Endothelial cell of umbilical vein (primary cell): ENCODE data around the gene POR. TPM values are rescaled to one million over a fixed set of nuclear protein-coding genes. Genes with fewer than 3 reads are reported as not detected.

Experiments
- BruUV-seq: library from RNA; stranded (reverse); fragments of 400-500 nt; replicated peaks from 2 replicates; lab custom pipeline; 2021; lab: Mats Ljungman, UMichigan
- CTCF ChIA-PET: fragments of 300-600, 350-600 bp; sonication (Branson Sonifier 250); formaldehyde crosslinking; loops from one replicate; lab custom pipeline; 2021; ENCODE audit warnings: antibody characterized with exemption, inconsistent platforms; lab: Charles Lee
- POLR2A ChIA-PET: fragments of 300-600, 350-600 bp; sonication (Branson Sonifier 250); formaldehyde crosslinking; loops from one replicate; lab custom pipeline; 2021; ENCODE audit warnings: antibody characterized with exemption, inconsistent platforms; lab: Charles Lee
- DNase-seq: peaks from one replicate; pipeline ENCODE4 v3.0.0-alpha.2; 2011; ENCODE audit warnings: low read depth, low spot score
- FAIRE-seq: peaks from 2 replicates; lab custom pipeline; 2011; peaks lifted over from hg19 to GRCh38; lab: Jason Lieb, UNC
- H2AFZ ChIP-seq: 2 replicates; pipeline ENCODE4 v1.6.0; 2012; ENCODE audit warnings: low read depth, low read length, control low read depth, inconsistent platforms
- H3K27ac ChIP-seq: 2 replicates; pipeline ENCODE4 v1.5.1; 2011; ENCODE audit warnings: low read depth, mild to moderate bottlenecking, control low read depth, low read length, moderate library complexity; ENCODE audit not compliant: insufficient read depth
- H3K27me3 ChIP-seq, 2 experiments: 2 replicates each; pipeline versions ENCODE4 v1.6.0 to v1.6.1; 2011; ENCODE audit warnings: low read length in 2 of 2, mixed read lengths in 1 of 2; ENCODE audit not compliant: control insufficient read depth in 2 of 2, insufficient read depth in 2 of 2
- H3K36me3 ChIP-seq, 2 experiments: 2 replicates in 1 of 2; 3 replicates in 1 of 2; pipeline ENCODE4 v1.5.1; 2011; ENCODE audit warnings: low read length in 2 of 2, mild to moderate bottlenecking in 1 of 2, moderate library complexity in 1 of 2; ENCODE audit not compliant: control insufficient read depth in 2 of 2, insufficient read depth in 2 of 2; ENCODE audit errors: extremely low read depth in 1 of 2
- H3K4me1 ChIP-seq: 3 replicates; pipeline ENCODE4 v1.5.1; 2011; ENCODE audit warnings: mild to moderate bottlenecking, low read length; ENCODE audit not compliant: control insufficient read depth, insufficient read depth; ENCODE audit errors: extremely low read depth
- H3K4me2 ChIP-seq: 2 replicates; pipeline ENCODE4 v1.6.1; 2011; ENCODE audit warnings: low read length, control low read depth, mixed read lengths; ENCODE audit not compliant: insufficient read depth
- H3K4me3 ChIP-seq, 3 experiments: fragments of 200-600 bp in 1 of 3; sonication (generic), shearing (Covaris generic) in 1 of 3; replicated peaks in 1 of 3; 2 replicates each; pipeline ENCODE4 v1.5.1; 2011 to 2016; ENCODE audit warnings: control low read depth in 3 of 3, low read length in 3 of 3, mild to moderate bottlenecking in 2 of 3, inconsistent platforms in 1 of 3, low read depth in 1 of 3, moderate library complexity in 1 of 3; ENCODE audit not compliant: insufficient read depth in 1 of 3
- H3K79me2 ChIP-seq: 2 replicates; pipeline ENCODE4 v1.6.0; 2012; ENCODE audit warnings: low read length, inconsistent platforms; ENCODE audit not compliant: control insufficient read depth, insufficient read depth
- H3K9ac ChIP-seq: replicated peaks from 2 replicates; pipeline ENCODE3; 2011; ENCODE audit warnings: low read length, control low read depth; ENCODE audit not compliant: insufficient read depth; ENCODE audit errors: extremely low read depth
- H3K9me1 ChIP-seq: replicated peaks from 3 replicates; pipeline ENCODE4 v1.6.0; 2011; ENCODE audit warnings: mild to moderate bottlenecking, low read length; ENCODE audit not compliant: control insufficient read depth, insufficient read depth; ENCODE audit errors: extremely low read depth
- H3K9me3 ChIP-seq: replicated peaks from 2 replicates; pipeline ENCODE4 v1.5.1; 2012; ENCODE audit warnings: low read length, inconsistent platforms; ENCODE audit not compliant: control insufficient read depth, insufficient read depth
- H4K20me1 ChIP-seq: replicated peaks from 2 replicates; pipeline ENCODE3; 2011; ENCODE audit warnings: mild to moderate bottlenecking, low read length; ENCODE audit not compliant: control insufficient read depth, insufficient read depth; ENCODE audit errors: extremely low read depth
- EZH2 ChIP-seq: IDR thresholded peaks from 2 replicates; pipeline ENCODE4 v1.6.1; 2012; ENCODE audit warnings: borderline replicate concordance, low read depth, mild to moderate bottlenecking, moderate library complexity, low read length, inconsistent platforms; ENCODE audit not compliant: severe bottlenecking
- FOS ChIP-seq: IDR thresholded peaks from 2 replicates; pipeline ENCODE4 v1.6.1; 2011; ENCODE audit warnings: mild to moderate bottlenecking, low read length, moderate library complexity, borderline replicate concordance; ENCODE audit not compliant: insufficient read depth
- GATA2 ChIP-seq: IDR thresholded peaks from 2 replicates; pipeline ENCODE4 v1.7.0; 2011; ENCODE audit warnings: low read depth, mild to moderate bottlenecking, moderate library complexity, mixed read lengths, low read length; ENCODE audit not compliant: insufficient read length, insufficient read depth
- MYC ChIP-seq: IDR thresholded peaks from one replicate; pipeline ENCODE4 v1.6.1; 2011; ENCODE audit warnings: mild to moderate bottlenecking, low read depth, low read length
- dilution Hi-C: fragments of 300-500 bp; cut with MboI; formaldehyde crosslinking; loops from one replicate; pipeline ENCODE4 v1.15.0; 2019; ENCODE audit warnings: low sequenced_read_pairs; ENCODE audit not compliant: extremely low pct_ligation_motif_present
- intact Hi-C: fragments of 100-400 bp; cut with micrococcal nuclease; formaldehyde crosslinking; loops from one replicate; pipeline ENCODE4 v1.10.0; 2022
- polyA plus RNA-seq, 4 experiments: library from polyadenylated mRNA; depleted of rRNA in 3 of 4; stranded (reverse) in 3 of 4; unstranded in 1 of 4; fragments of >200 nt; gene quantifications; 2 replicates each; pipeline versions ENCODE4 v1.2.1 to v1.2.3, GENCODE V29; 2011 to 2012; ENCODE audit warnings: missing spikeins in 1 of 4
- total RNA-seq: library from RNA; stranded (reverse); gene quantifications from 2 replicates; pipeline ENCODE4 v1.2.3, GENCODE V29; 2021
- TF ChIP-seq, protein P1 (sequence below), 2 donors: IDR thresholded peaks; 1 replicate in 1 of 2; 2 replicates in 1 of 2; pipeline ENCODE4 v1.5.1; 2011; ENCODE audit warnings: low read length in 2 of 2, mild to moderate bottlenecking in 2 of 2, moderate library complexity in 2 of 2, control low read depth in 1 of 2, inconsistent platforms in 1 of 2, low read depth in 1 of 2; ENCODE audit not compliant: insufficient read depth in 1 of 2; ENCODE audit errors: extremely low read depth in 1 of 2
- TF ChIP-seq, protein P2 (sequence below): IDR thresholded peaks from 2 replicates; pipeline ENCODE4 v1.6.1; 2011; ENCODE audit not compliant: insufficient read depth, insufficient read length

The POR gene
- total and polyA plus RNA-seq, 2 donors (not counting 3 experiments of a cell fraction or from before 2014, with no cell fraction given), result 59.5 to 73.6 TPM

DNA sequence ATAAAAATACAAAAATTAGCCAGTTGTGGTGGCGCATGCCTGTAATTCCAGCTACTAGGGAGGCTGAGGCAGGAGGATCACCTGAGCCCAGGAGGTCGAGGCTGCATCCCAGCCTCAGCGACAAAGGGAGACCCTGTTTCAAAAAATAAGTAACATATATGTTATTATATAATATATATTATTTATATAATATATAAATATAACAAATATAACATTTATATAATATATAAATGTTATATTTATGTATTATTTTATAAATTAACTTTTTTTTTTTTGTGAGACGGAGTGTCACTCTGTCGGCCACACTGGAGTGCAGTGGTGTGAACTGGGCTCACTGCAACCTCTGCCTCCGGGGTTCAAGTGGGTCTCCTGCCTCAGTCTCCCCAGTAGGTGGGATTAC is 1.5 kb upstream of the POR start:
- Histone ChIP-seq H3K27ac (no peak overlapping the region), H3K9ac (no peak overlapping the region), H3K27me3 (no peaks in the 10 kb centered on the region), H3K36me3 (no peaks in the 10 kb centered on the region), H4K20me1 (no peaks in the 10 kb centered on the region), H3K4me1 (peaks cover 8% of the 10 kb centered on the region), H2AFZ (no peak overlapping the region), H3K79me2 (peaks cover 7% of the 10 kb centered on the region), H3K4me3 (no peak overlapping the region), H3K9me3 (no peaks in the 10 kb centered on the region), H3K4me2 (no peak overlapping the region), H3K9me1 (no peaks in the 10 kb centered on the region)
- no peak for TF ChIP-seq FOS
- no peak for TF ChIP-seq MYC
- no peak for TF ChIP-seq GATA2
- TF ChIP-seq, protein P1, sequence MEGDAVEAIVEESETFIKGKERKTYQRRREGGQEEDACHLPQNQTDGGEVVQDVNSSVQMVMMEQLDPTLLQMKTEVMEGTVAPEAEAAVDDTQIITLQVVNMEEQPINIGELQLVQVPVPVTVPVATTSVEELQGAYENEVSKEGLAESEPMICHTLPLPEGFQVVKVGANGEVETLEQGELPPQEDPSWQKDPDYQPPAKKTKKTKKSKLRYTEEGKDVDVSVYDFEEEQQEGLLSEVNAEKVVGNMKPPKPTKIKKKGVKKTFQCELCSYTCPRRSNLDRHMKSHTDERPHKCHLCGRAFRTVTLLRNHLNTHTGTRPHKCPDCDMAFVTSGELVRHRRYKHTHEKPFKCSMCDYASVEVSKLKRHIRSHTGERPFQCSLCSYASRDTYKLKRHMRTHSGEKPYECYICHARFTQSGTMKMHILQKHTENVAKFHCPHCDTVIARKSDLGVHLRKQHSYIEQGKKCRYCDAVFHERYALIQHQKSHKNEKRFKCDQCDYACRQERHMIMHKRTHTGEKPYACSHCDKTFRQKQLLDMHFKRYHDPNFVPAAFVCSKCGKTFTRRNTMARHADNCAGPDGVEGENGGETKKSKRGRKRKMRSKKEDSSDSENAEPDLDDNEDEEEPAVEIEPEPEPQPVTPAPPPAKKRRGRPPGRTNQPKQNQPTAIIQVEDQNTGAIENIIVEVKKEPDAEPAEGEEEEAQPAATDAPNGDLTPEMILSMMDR (IDR thresholded peaks at IDR 0.05; ENCODE audit: extremely low read depth in 1 of 2, insufficient read depth in 1 of 2, low read depth in 1 of 2, low read length in 2 of 2), result no peak
- TF ChIP-seq, protein P2, sequence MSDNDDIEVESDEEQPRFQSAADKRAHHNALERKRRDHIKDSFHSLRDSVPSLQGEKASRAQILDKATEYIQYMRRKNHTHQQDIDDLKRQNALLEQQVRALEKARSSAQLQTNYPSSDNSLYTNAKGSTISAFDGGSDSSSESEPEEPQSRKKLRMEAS, result no peak
- no peak for TF ChIP-seq EZH2
- BruUV-seq, result no TSS peak
- DNase-seq, result no peak
- FAIRE-seq, result no peak
- intact Hi-C loops, result no loop called here
- dilution Hi-C loops, result no loop called here
- ChIA-PET CTCF (no interaction called here), POLR2A (no interaction called here)
